GM12892 (cell line): Measurements from ENCODE around the gene DAB2.

Experiments used
- POLR2A ChIP-seq: IDR thresholded peaks from 2 replicates; pipeline ENCODE4 v1.6.1; 2011; ENCODE audit warnings: low read depth, low read length, control low read depth
- POLR2AphosphoS5 ChIP-seq: IDR thresholded peaks from 2 replicates; pipeline ENCODE4 v1.6.1; 2011; ENCODE audit warnings: low read depth, low read length, control low read depth

DNA sequence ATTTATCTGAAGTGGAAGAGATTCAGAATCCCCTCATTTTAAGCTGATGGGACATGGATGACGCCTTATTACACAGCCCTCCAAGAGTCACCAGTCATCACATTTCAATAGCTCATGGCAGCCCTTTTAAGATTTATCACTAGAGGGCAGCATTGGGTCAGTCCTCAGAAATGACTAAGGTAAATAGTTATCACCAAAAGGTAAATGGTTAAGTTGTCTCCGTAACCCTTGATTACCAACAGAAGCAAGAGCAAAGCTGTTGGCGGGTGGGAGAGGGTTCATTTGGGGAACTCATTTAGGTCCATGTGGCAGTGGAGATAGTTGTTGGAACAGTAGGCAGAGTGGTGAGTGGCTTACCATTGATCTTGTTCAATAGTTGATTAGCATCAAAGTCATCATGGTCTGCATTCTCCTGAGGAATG lies 48.5 kb downstream of the DAB2 start:
- TF ChIP-seq POLR2AphosphoS5 (no peak), POLR2A (no peak)
